ENCODE measurements around the gene PDZRN3.
A peak's percentile ranks its signal among the peaks of the same experiment; 100 is the strongest.

PDZRN3 gene

DNA sequence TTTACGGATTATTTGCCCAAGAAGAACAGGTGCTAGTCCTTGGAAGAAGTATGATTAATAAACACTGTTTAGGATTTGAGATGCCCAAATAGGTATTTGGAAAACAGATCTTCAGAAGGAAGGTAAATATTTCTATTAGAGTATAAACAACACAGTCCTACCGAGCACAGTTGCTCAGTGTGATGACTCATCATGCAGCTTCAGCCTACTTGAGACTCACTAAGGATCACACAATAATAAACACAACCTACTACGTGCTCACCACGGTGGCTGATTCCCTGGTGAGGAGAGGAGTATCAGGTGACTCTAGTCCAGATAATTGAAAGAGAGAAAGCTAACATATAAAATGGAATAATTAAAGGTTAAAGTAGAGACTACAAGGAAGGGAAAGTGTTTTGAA is 72.0 kb downstream of the PDZRN3 start:
- no peak for DNase-seq

DNA sequence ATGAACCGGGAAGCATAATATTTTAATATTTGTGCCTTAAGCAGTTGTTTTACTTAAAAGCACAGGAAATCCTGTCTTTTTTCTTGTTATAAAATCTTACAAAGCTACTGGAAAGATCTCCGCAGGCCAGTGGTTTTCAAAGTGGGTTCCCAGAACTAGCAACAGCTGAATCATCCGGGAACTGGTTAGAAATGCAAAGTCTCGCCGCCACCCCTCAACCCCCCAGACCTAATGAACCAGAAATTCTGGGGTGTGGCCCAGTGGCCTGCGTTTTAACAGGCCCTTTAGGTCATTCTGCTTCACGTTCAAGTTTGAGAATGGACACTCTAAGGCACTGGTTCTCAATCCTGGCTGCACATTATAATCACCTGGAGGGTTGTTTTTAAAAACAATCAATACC is 74.7 kb downstream of the PDZRN3 start:
- DNase-seq = no peak

DNA sequence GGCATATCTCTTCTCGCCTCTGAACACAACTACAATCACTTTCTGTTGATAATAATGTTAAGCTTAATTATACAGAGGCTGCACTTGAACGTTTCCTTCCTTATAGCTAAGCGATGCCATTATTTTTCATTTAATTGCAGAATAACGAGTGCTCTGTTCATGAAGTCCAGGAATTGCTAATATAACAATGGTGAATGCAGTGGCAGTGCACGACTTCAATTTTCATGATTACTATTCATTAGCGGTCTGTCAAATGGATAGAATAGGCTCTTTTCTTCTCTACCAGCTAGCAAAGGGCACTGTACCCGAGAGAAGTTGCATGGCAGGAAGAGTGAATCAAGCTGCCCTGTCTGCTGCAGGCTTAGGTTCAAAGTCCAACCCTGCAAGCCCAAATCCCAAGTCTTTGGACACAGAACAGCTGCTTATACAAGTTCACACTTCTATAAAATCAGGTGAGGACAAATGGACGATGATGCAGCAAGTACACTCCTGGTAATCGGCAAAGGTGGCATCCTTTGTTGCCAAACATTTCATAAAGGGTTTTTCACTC is 75.6 kb downstream of the PDZRN3 start:
- no peak for DNase-seq

GRCh38 chr3:73548436-73548835 is 76.3 kb downstream of the PDZRN3 start:
- DNase-seq = no peak

DNA sequence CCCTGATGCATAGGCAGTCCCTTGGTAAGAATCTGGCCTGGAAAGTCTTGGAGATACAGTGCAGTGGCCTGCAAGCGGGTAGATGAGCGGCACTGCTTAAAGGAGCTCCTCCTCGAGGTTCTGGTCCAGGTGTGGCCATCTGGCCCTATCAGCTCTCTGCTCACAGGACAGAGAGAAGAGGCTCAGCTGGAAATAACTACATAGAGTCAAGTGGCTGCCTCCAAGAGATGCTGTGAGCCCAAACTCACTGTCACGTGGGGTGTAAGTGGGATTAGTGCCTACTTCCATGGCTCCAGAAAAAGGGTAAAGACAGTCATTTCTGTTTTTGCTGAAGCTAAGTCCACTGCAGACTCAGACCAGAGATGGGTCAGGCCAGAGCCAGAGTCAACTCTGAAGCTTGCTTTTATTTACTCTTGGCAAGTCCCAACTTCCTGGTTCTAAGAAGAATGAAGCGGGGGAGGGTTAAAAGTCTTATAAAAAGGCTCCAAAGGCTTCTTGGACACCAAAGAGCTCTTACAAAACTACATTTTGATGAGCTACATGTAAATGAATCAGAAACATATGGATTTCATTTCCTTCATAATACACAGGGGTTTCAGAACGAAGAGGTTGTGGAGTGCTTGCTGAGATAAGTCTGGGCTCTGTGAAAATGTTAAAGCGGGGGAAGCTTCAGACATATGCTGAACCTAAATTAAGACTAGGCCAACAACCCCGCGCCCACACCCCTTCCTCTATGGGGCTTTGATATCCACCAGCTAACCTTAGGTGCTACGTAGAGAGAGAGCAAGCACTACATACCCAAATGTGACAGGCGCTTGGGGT is 77.1 kb downstream of the PDZRN3 start:
- DNase-seq = no peak

DNA sequence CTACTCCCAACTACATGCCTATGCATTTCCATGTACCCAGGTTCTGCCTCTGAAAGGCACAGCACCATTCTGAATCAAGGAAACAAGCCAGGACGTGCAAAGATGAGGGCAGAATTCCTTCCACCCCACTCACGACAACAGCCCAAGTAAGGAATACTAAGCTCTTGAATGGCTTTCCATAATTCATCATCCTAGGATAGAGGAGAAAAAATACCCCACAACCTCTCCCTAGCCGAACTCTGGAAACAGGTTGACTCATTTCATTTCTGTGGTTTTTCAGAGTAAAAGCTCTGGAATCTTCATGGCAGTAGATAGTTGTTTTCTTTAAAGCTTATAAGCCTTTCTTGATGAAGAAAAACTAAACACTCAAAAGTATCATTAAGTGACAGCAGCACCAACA is 77.8 kb downstream of the PDZRN3 start:
- DNase-seq = no peak

- DNase-seq = no peak
These were observed 81.3 kb downstream of the PDZRN3 start for GRCh38 chr3:73543412-73543811.

DNA sequence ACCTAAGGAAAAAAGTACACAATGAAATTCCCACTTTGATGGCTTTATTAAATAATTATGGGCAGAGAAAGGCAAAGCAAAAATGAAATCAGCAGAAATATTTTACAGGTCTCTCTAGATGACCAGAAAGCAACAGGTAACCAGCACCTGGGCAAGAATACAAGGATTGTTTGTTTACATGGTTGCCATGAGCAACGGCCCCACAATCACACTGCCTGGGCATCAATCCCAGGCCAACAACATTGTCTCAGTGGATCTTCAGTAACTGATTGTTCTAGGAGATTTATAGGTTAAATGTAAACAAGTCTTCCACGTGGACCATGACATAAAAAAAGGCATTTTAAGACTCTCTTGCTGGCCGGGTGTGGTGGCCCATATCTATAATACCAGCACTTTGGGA is 82.6 kb downstream of the PDZRN3 start:
- peak; percentile 31 to 59 for DNase-seq

DNA sequence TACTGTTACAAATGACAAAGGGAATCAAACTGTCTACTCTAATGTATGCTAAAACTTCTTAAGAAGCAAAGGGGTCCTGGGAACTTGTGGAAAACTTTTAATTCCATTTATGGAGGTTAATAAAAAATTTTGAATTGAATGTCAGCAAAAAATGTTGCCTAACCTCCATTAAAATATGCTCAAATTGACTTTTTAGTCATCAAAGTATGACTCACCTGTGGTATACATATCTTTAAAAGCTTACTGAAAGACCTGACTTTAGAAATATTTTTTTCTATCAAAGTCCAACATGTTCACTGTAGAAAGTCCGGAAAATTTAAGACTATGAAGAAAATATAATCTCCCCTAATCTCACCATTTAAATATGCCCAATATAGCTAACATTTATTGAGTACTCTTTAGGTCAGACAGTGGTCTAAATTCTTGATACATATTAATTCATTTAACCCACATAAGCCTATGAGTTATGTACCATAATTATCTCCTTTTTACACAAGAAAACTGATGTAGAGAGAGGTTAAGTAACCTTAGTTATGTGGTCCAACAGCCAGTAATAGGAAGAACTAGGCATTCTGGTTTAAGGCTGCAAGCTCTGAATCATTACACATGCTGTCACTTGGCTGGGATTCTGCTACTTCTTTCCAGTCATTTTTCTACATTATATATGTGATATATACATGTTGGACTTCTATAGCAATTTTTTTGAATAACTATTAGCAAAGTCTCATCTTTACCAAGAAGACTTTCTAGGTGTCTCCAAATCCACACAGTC is 83.6 kb downstream of the PDZRN3 start:
- no peak for DNase-seq

DNA sequence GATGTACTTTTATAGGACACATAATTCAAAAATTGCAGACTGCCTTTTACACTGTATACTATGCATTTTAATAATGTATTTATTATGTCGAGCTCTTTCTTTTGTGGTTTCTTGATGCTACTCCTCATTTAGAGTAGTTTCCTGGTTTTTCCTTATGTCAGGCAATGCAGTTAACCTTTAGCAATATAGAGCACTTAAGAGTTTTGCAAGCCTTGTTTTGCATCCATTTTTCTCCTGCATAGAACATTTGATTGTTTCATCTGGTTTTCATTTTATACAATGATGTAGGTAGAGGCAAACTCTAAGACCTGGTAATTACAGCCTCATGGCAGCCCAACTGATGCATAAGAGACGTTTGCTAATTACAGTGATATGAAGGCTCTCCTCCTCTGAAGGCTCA is 86.3 kb downstream of the PDZRN3 start:
- DNase-seq = no peak

GRCh38 chr3:73536952-73537351 is 87.8 kb downstream of the PDZRN3 start:
- no peak for DNase-seq

GRCh38 chr3:73536336-73536895 is 88.3 kb downstream of the PDZRN3 start:
- DNase-seq = no peak

DNA sequence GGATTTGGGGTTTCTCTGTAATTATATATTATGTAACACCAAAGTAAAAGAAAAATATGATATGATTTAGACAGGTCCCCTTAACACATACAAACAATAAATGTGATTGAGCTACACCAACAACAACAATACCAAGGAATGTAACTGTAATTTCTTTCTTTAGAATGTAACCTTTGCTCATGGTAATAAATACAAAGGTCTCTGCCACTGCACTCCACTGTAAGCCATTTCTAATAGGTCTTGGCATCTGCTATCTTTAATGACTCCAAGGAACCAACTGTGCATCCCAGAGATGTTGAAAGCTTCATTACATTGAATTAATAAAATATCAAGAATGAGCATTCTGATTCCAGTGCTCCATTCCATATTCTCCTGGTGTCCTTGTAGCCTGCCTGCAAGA is 88.8 kb downstream of the PDZRN3 start:
- DNase-seq = no peak

- DNase-seq = no peak
These were observed 89.6 kb downstream of the PDZRN3 start for GRCh38 chr3:73535137-73535536.

GRCh38 chr3:73530022-73530396 is 94.7 kb downstream of the PDZRN3 start:
- DNase-seq = no peak

DNA sequence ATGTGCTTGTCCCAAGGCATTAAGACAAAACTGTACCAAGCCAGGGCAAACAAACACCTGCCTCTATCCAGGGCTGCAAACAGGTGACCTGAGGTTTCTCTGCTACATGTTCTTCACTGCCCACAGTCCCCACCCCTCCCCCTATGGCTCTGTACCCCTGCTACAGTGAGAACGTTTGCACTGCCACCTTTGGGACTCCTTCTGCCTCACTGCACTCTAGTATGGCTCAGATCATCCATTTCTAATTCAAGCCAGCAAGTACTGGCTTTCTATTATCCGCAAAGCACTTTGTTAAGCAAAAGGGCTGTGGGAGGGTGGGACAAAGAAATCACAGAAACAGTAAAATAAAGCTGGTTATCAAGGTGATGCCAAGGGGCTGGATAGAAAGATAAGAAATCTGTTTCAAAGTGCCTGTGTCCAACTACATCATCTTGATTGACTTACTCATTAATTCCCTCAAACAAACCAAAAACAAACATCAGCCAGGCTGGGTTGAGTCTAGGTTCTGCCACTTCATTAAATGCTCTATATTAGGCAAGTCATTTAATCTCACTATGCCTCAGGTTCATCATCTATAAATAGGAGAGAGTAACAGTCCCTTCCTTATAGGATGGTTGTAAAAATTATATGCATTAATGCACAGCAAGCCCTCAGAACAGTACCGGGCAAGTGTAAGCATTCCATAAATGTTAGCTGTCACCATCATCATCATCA is 95.3 kb downstream of the PDZRN3 start:
- DNase-seq = no peak

DNA sequence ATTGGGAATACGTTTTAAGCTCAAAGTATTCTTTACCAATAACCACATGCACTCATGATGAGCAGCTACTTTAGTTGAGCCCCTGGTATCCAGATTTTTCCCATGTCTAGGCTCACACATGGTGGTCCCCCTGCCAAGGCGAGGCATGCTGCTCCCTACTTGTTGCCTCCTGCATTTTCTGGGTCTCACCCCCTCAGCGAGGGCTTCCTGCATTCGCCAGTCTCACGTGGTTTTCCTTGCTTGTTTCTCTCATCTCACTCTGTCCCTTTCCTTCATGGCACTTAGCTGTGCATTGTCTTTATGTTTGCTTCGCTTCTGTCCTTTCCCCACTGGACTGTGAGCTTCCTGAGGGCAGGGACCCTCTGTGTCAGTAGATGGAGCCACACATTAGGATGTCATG is 99.2 kb downstream of the PDZRN3 start:
- DNase-seq = no peak

GRCh38 chr3:73523661-73524060 is 101.1 kb downstream of the PDZRN3 start:
- no peak for DNase-seq

GRCh38 chr3:73521734-73522336 is 102.9 kb downstream of the PDZRN3 start:
- no peak for DNase-seq

- DNase-seq = no peak
These were observed 103.7 kb downstream of the PDZRN3 start for GRCh38 chr3:73520931-73521461.

DNA sequence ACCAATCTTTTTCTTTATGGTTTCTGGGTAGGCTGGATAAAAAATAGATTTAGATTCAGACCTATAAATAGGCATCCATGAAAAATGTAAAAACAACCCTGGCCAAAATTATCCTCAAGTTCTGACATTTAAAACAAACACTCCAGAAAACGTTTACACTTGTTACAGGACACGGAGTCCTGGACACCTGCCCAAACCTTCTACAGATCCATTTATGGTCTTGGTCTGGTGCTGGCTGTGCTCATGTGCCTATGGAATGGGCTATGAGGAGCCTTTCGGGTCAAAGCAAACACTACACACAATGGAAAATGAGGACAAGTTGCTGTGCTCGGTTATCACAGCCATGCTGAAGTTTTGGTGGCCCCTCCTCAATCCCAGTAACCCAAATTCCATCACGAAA is 108.1 kb downstream of the PDZRN3 start:
- peak; percentile 44 to 68 for DNase-seq

- no peak for DNase-seq
These were observed 111.5 kb downstream of the PDZRN3 start for GRCh38 chr3:73513260-73513659.
